AG09319 (cell line): ENCODE results near the gene CMC2.

Experiments
- DNase-seq: peaks from one replicate; pipeline ENCODE4 v3.0.0-alpha.2; 2010; ENCODE audit warnings: low read depth; ENCODE audit errors: extremely low read depth
- CTCF ChIP-seq: IDR thresholded peaks from 2 replicates; pipeline ENCODE4 v1.5.1; 2011; ENCODE audit warnings: low read depth, mild to moderate bottlenecking, inconsistent platforms, low read length, moderate library complexity

The CMC2 gene

DNA sequence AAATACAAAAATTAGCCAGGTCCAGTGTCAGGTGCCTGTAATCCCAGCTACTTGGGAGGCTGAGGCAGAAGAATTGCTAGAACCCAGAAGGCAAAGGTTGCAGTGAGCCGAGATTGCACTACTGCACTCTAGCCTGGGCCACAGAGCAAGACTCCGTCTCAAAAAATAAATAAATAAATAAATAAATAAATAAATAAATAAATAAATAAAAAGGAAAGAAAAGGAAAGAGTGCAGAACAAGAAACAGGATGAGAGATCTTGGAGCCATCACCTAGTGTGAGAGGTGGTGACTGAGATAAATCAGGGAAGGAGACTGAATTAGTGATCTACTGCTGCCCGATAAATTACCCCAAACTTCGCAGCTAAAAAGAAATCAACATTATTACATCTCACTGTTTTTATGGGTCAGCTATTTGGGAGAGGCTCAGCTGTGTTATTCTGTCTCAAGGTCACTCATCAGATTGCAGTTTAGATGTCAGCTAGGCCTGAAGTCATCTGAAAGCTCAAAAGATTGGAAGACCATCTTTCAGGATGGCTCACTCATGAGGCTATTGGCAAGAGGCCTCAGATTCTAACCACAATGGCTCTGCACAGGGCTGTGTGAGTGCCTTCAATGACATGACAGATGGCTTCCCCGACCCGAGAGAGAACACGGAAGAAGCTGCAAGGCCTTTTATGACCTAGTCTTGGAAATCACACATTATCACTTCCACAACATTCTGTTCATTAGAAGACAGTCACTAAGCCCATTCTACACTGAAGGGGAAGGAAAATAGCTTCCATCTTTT is 66.4 kb downstream of the CMC2 start:
- DNase-seq, result no peak
- TF ChIP-seq CTCF, result no peak

DNA sequence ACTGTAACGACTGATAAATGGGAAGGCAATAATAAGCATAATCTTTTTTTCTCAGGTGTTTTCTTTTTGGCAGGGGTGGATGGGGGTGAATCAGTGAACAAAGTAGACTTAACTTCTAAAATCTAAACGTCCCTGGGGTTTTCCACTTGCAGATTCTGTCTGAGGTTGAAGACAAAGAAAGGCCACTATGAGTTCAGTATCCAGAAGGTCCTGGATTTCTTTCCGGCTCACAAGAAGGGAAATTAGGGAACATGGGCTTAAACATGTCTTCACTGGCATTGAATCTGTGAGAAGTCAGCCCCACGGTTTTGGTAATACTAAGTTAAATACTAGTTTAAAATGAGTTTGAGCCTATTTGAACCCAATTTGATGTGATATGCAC is 67.8 kb downstream of the CMC2 start:
- no peak for TF ChIP-seq CTCF
- DNase-seq, result no peak

GRCh38 chr16:80938004-80938878 is 68.4 kb downstream of the CMC2 start:
- no peak; the same call in none of the 2 replicates for TF ChIP-seq CTCF
- DNase-seq, result peak; percentile 92

- TF ChIP-seq CTCF, result no peak
Measured at GRCh38 chr16:80936410-80936809, 70.3 kb downstream of the CMC2 start.

GRCh38 chr16:80935691-80936090 is 71.0 kb downstream of the CMC2 start:
- DNase-seq, result no peak
- TF ChIP-seq CTCF, result no peak

More at GRCh38 chr16:80936410-80936809, 70.3 kb downstream of the CMC2 start:
- DNase-seq, result no peak

GRCh38 chr16:80932708-80933095 is 74.0 kb downstream of the CMC2 start:
- peak; percentile 52 for DNase-seq
- TF ChIP-seq CTCF, result no peak
